Activated CD4-positive, CD25-positive, alpha-beta regulatory T cell treated with anti-CD3 and anti-CD28 coated beads, Interleukin-2, amount 50 U/mL, for 72 hours (primary cell): ENCODE measurements around the gene RASSF7.

ENCODE experiments used
- DNase-seq: peaks from one replicate; pipeline ENCODE4 v3.0.0; 2021

The RASSF7 gene

DNA sequence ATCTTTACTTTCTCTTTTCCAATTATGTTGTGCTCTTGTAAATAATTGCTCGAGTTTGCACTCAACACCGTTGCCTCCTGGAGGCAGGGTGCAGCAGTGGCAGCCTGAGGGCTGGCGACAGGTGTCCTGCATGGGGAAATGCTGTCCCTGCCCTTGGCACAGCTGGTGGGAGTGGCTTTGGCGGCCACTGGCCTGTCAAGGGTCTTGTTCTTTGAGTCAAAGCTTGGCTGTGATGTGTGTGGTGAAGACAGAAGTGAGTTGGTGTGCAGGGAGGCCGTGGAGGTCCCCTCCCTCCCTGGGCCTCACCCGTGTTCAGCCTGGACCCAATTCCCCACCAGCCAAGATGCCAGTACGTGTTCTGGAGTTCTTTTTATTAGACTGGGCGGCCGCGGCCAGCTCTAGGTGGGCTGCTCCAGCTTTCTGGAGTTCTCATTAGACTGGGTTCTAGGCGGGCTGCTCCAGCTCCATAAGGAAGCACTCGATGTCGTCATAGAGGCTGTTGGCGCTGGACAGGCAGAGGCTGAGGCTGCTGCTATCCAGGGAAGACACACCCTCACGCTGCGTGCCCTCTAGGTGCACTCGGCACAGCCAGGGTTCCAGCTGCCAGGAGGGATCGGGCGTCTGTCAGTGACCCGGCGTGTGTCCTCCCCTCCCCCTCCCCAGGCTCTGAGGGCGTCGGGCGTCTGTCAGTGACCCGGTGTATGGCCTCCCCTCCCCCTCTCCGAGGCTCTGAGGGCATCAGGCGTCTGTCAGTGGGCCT lies 51.6 kb downstream of the RASSF7 start:
- no peak for DNase-seq

DNA sequence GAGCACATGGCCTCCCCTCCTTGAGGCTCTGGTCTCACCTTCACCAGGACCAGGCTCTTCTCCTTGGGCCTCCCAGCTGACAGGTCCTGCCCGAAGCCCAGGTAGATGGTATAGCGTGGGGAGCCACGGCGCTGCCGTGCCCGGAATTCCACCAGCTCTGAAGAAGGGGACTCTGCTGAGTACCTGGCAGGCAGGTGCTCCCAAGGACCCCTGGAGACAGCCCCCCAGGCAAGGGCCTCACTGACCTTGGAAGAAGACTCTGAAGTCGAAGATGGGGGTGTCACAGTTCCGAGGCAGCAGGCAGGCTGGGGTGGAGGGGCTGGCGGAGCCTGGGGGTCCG lies 52.2 kb downstream of the RASSF7 start:
- no peak for DNase-seq

DNA sequence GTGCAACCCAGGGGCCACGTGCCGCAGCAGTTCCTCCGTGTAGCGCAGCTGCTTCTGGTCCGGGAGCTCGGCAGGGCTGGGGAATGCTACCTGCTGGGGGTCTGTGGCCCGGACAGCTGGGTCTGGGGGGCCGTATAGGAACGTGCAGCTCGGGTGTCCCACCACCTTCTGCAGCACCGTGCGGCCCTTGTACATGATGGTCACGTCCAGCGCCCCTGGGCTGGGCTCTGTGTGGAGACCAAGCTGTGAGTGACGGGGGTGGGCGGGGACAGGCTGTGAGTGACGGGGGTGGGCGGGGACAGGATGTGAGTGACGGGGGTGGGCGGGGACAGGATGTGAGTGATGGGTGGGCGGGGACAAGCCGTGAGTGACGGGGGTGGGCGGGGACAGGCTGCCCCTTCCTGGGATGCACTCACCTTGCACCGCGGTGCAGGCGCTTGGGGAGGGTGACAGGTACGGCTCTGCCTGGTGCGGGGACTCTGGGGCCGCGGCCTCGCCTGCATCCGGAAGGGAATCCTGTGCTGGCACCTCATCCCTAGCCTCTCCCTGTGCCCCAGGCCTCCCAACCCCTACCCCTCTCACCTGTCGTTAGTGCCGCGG lies 52.7 kb downstream of the RASSF7 start:
- peak; percentile 79 for DNase-seq
